A549 (cell line): ENCODE results near the gene MAGI1.

ENCODE experiments used
- POLR2A ChIP-seq: IDR thresholded peaks from 2 replicates; pipeline ENCODE4 v1.6.1; 2012; ENCODE audit warnings: mild to moderate bottlenecking, low read length
- RNF2 ChIP-seq: fragments of 200-600 bp; sonication (generic); IDR thresholded peaks from 2 replicates; pipeline ENCODE4 v1.6.1; 2016; ENCODE audit warnings: low read depth, mild to moderate bottlenecking, antibody characterized with exemption, moderate library complexity, borderline replicate concordance
- USF2 ChIP-seq: fragments of 450-650 bp; IDR thresholded peaks from 2 replicates; pipeline ENCODE4 v1.6.1; 2014; ENCODE audit warnings: antibody characterized with exemption
- ZFP36 ChIP-seq: fragments of 450-650 bp; IDR thresholded peaks from 2 replicates; pipeline ENCODE4 v1.6.1; 2014; ENCODE audit warnings: borderline replicate concordance; ENCODE audit not compliant: partially characterized antibody
- TF ChIP-seq, protein P1 (sequence below): fragments of >200 bp; sonication (Bioruptor Twin); formaldehyde crosslinking; IDR thresholded peaks from 3 replicates; pipeline ENCODE4 v1.5.1; 2016
- TF ChIP-seq, protein P2 (sequence below): fragments of 150-350 bp; IDR thresholded peaks from 2 replicates; pipeline ENCODE4 v1.6.1; 2014; ENCODE audit warnings: low read depth, mild to moderate bottlenecking, low read length
- TF ChIP-seq, protein P3 (sequence below): IDR thresholded peaks from 2 replicates; pipeline ENCODE4 v1.6.1; 2012

- TF ChIP-seq ZFP36 (no peak), USF2 (no peak), POLR2A (no peak), RNF2 (no peak)
- TF ChIP-seq, protein P1, sequence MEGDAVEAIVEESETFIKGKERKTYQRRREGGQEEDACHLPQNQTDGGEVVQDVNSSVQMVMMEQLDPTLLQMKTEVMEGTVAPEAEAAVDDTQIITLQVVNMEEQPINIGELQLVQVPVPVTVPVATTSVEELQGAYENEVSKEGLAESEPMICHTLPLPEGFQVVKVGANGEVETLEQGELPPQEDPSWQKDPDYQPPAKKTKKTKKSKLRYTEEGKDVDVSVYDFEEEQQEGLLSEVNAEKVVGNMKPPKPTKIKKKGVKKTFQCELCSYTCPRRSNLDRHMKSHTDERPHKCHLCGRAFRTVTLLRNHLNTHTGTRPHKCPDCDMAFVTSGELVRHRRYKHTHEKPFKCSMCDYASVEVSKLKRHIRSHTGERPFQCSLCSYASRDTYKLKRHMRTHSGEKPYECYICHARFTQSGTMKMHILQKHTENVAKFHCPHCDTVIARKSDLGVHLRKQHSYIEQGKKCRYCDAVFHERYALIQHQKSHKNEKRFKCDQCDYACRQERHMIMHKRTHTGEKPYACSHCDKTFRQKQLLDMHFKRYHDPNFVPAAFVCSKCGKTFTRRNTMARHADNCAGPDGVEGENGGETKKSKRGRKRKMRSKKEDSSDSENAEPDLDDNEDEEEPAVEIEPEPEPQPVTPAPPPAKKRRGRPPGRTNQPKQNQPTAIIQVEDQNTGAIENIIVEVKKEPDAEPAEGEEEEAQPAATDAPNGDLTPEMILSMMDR: no peak
- TF ChIP-seq, protein P2, sequence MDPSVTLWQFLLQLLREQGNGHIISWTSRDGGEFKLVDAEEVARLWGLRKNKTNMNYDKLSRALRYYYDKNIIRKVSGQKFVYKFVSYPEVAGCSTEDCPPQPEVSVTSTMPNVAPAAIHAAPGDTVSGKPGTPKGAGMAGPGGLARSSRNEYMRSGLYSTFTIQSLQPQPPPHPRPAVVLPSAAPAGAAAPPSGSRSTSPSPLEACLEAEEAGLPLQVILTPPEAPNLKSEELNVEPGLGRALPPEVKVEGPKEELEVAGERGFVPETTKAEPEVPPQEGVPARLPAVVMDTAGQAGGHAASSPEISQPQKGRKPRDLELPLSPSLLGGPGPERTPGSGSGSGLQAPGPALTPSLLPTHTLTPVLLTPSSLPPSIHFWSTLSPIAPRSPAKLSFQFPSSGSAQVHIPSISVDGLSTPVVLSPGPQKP: no peak
- TF ChIP-seq, protein P3, sequence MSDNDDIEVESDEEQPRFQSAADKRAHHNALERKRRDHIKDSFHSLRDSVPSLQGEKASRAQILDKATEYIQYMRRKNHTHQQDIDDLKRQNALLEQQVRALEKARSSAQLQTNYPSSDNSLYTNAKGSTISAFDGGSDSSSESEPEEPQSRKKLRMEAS: no peak
Observed at GRCh38 chr3:66010348-66010738, 28.4 kb downstream of the MAGI1 start.
